ENCODE measurements around the gene CIZ1. TPM values are rescaled to one million over a fixed set of nuclear protein-coding genes. Genes with fewer than 3 reads are reported as not detected.
A peak's percentile ranks its signal among the peaks of the same experiment; 100 is the strongest.

The CIZ1 gene
- total RNA-seq, 2 donors from 2014 or later: 128 to 134 TPM

DNA sequence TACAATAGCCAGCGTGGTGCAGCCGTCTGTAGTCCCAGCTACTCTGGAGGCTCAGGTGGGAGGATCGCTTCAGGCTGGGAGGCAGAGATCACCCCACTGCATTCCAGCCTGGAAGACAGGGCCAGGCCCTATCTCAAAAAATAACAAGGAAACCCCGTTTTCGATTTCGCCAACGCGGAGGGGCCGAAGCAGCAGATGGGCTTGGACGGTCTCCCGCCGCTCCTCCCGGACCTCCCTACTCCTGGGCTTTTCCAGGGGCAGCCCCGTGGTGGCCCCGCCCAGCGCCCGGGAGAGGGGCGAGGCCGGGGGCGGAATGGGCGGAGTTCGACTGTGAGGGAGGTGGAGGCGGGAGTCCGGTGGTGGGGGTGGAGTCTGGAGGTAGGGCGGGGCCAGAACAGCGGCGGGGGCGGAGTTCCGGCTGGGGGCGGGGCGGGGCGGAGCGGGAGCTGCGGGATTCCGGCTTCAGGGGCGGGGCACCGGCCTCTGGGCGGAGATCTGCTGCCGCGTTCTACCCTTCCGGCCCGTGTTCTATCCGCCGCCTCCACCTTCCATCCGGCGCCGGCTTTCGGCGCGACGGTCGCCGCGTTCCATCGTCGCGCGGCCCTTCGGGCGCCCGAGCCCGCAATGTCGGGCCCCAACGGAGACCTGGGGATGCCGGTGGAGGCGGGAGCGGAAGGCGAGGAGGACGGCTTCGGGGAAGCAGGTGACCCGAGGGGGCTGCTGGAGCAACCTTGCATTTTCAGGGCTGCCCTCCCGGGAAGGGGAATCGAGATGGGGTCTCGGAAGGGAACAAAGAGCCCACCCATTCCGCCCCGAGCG is 31.4 kb downstream of the CIZ1 start, which contains the start of gene BBLN:
TSS of gene BBLN (plus strand) at position 482 of the 819 bp plus-strand sequence. CDS start at position 625, 143 bp downstream.
- ATAC-seq (peak; percentile 86), DNase-seq (peak; percentile 79 to 92 (median 90))
- H3K27me3 Mint-ChIP-seq: no peaks in the 10 kb centered on the region
- peak within 1 kb of the TSS; percentile 68 for H3K27ac Mint-ChIP-seq
- H3K36me3 Mint-ChIP-seq (ENCODE audit: low read depth): peaks cover 2% of the 10 kb centered on the region
- peaks cover 14% of the 10 kb centered on the region for H3K4me1 Mint-ChIP-seq
- H3K4me3 Mint-ChIP-seq: peak within 1 kb of the TSS; percentile 87
- H3K9me3 ChIP-seq (ENCODE audit: control insufficient read depth, low read length, poor library complexity, severe bottlenecking): no peaks in the 10 kb centered on the region

- no peaks in the 10 kb centered on the region for H3K27me3 Mint-ChIP-seq
- ATAC-seq: peak; percentile 62
- peak; percentile 39 to 60 (median 40) for DNase-seq
- peak overlapping the region; percentile 68 for H3K27ac Mint-ChIP-seq
- no peaks in the 10 kb centered on the region for H3K9me3 ChIP-seq (ENCODE audit: control insufficient read depth, low read length, poor library complexity, severe bottlenecking)
- peaks cover 14% of the 10 kb centered on the region for H3K4me1 Mint-ChIP-seq
- peak overlapping the region; percentile 87 for H3K4me3 Mint-ChIP-seq
- peaks cover 2% of the 10 kb centered on the region for H3K36me3 Mint-ChIP-seq (ENCODE audit: low read depth)
Measured at GRCh38 chr9:128159522-128159783, 31.9 kb downstream of the CIZ1 start.

DNA sequence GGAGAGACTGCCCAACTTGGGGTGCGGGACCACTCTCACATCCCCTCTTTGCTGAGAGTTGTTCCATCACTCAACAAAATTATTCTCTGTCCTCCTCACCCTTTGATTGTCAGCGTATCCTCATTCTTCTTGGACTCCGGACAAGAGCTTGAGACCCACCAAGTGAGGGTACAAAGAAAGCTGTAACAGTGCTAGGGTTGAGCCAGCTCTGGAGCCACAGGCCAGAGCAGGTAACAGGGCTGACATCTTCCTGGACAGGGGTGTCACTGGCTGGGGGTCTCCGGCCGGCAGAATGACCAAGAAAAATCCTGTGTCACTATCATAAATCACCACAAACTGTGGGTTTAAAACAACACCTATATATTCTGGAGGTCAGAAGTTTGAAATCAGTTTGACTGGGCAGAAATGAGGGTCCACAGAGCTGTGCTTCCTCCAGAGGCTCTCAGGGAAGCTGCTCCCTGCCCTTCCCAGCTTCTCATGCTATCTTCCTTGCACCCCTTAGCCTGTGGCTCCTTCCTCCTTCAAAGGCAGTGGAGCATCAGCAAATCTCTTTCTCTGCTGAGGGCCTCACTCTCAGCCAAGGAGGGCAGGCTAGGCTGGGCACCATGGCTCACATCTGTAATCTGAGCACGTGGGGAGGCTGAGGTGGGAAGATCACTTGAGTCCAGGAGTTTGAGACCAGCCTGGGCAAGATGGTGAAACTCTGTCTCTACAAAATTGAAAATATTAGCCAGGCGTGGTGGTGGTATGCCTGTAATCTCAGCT is 35.5 kb downstream of the CIZ1 start:
- H3K4me3 Mint-ChIP-seq: no peak overlapping the region
- peak overlapping the region; percentile 29 for H3K27ac Mint-ChIP-seq
- H3K36me3 Mint-ChIP-seq (ENCODE audit: low read depth): no peaks in the 10 kb centered on the region
- no peak for DNase-seq
- no peak for ATAC-seq
- no peaks in the 10 kb centered on the region for H3K9me3 ChIP-seq (ENCODE audit: control insufficient read depth, low read length, poor library complexity, severe bottlenecking)
- peaks cover 5% of the 10 kb centered on the region for H3K4me1 Mint-ChIP-seq
- no peaks in the 10 kb centered on the region for H3K27me3 Mint-ChIP-seq

DNA sequence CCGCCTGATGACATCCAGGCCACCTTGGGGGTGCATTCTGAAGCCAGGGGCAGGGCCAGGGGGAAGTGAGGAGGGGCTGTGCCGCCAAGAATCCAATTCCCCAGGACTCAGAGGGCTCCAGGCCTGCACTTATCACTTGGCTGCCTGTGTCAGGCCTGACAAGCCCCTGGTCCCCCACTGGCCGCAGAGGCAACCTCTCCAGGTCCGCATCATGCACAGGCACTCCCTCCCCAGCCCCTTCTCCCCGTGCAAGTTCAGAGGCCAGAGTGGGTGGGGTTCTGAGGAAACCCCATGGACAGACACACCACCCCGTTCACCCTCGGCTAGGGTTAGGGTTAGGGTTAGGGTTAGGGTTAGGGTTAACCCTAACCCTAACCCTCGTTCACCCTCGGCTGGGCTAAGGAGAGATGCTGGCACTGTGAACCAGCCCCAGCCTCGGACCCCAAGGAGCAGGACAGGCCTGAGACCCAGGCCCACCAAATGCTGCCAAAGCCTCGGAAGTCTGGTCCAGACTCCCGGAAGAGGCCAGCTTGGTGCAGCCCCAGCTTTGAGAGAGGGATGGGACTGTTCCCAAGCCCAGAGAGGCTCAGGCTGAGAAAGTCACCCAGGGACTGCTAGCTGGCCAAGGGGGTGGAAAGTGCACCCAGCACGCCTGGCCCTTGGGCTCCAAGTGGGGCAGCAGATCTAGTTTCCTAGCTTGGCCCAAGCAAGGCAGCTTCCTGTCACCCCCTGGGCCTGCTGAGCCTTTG is 37.3 kb downstream of the CIZ1 start:
- DNase-seq (no peak), ATAC-seq (no peak)
- H3K36me3 Mint-ChIP-seq (ENCODE audit: low read depth): no peaks in the 10 kb centered on the region
- H3K27ac Mint-ChIP-seq: no peak overlapping the region
- H3K9me3 ChIP-seq (ENCODE audit: control insufficient read depth, low read length, poor library complexity, severe bottlenecking): no peaks in the 10 kb centered on the region
- no peaks in the 10 kb centered on the region for H3K27me3 Mint-ChIP-seq
- no peak overlapping the region for H3K4me3 Mint-ChIP-seq
- peaks cover 10% of the 10 kb centered on the region for H3K4me1 Mint-ChIP-seq

DNA sequence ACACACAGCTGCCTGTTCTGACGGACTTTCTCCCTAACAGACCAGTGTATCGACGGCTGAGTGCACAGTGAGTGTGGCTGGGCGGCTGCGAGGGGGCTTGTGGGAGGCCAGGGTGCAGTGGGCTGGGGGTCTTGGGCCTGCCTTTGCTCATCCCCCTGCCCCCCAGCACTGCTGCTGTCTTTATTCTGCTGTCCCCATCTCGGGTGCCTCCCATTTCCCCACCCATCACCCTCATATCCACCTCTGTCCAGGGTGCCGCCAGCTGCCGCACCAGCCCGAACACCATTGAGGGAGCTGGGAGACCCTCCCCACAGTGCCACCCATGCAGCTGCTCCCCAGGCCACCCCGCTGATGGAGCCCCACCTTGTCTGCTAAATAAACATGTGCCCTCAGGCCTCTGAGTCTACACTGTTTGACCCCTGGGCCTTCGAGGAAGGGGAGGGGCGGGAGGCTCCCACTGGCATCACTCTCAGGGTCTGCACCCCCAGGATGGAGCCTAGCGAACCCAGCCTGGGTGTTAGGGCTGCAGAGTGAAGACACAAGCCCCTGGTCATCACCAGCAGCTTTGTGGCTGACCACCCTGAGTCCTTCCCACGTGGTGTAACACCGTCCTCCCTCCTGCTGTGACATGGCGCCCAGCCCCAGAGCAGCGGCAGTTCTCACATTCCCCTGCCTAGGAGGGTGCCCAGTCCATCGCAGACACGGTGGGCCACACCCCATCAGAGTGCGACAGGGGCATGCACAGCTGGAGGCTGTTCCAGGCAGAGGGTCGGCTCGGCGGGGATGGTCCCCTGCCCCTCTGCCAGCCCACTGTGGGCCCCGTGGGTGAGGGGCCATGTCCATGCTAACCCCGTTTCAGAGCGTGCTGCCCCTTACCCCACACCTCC is 38.1 kb downstream of the CIZ1 start:
- H3K36me3 Mint-ChIP-seq (ENCODE audit: low read depth): no peaks in the 10 kb centered on the region
- H3K27ac Mint-ChIP-seq: no peak overlapping the region
- H3K27me3 Mint-ChIP-seq: no peaks in the 10 kb centered on the region
- ATAC-seq: no peak
- no peak overlapping the region for H3K4me3 Mint-ChIP-seq
- H3K9me3 ChIP-seq (ENCODE audit: control insufficient read depth, low read length, poor library complexity, severe bottlenecking): no peaks in the 10 kb centered on the region
- no peak for DNase-seq
- H3K4me1 Mint-ChIP-seq: peaks cover 11% of the 10 kb centered on the region

DNA sequence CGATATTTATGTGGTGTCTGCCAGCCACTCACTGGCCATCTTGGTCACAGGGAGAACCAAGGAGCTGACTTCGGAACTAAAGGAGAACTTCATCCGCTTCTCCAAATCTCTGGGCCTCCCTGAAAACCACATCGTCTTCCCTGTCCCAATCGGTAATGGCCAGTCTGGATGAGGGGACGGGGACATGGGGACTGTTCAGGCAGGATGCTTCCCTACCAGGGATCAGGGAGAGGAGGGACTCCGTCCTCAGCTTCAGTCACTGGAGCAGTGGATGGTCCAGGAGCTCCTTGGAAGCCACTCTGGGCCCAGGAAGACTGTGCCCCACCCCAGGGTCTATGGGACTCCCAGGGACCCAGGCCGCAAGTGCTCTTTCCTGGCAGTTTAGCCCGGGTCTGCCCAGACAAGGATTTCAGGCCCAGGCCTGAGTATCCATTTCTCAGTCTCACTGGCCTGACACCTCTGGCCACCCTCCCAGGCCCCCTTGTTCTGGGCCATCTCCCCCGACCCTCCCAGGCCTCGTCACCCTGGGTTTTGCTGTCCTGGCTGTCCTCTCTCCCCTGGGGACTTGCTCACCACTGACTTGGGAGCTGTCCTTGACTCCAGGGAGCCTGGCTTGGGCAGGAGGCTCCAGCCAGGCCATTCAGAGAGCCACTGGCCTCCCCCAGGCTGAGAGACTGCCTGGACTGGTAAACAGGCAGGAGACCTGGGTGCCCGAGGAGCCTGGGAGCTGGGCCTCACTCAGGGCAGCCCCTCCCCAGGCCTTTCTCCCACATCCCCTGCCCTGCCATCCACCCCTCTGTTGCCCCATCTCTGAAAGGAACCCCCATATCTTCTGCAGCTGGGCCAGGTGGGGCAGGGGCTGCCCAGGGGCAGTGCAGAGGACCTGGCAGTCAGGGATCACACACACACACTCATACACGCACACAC is 39.0 kb downstream of the CIZ1 start:
- ATAC-seq: no peak
- Mint-ChIP-seq H3K36me3 (ENCODE audit: low read depth) (no peaks in the 10 kb centered on the region), H3K27ac (no peak overlapping the region), H3K27me3 (no peaks in the 10 kb centered on the region), H3K4me1 (peaks cover 11% of the 10 kb centered on the region), H3K4me3 (no peak overlapping the region)
- DNase-seq: no peak
- no peaks in the 10 kb centered on the region for H3K9me3 ChIP-seq (ENCODE audit: control insufficient read depth, low read length, poor library complexity, severe bottlenecking)

- ATAC-seq (no peak), DNase-seq (no peak)
- Mint-ChIP-seq H3K4me3 (no peak overlapping the region), H3K27ac (no peak overlapping the region), H3K4me1 (peaks cover 11% of the 10 kb centered on the region), H3K36me3 (ENCODE audit: low read depth) (no peaks in the 10 kb centered on the region), H3K27me3 (no peaks in the 10 kb centered on the region)
- H3K9me3 ChIP-seq (ENCODE audit: control insufficient read depth, low read length, poor library complexity, severe bottlenecking): no peaks in the 10 kb centered on the region
Measured at GRCh38 chr9:128151309-128152132, 39.9 kb downstream of the CIZ1 start.

GRCh38 chr9:128150594-128151308 is 40.6 kb downstream of the CIZ1 start:
- Mint-ChIP-seq H3K4me3 (no peak overlapping the region), H3K27ac (peak overlapping the region; percentile 27), H3K36me3 (ENCODE audit: low read depth) (no peaks in the 10 kb centered on the region), H3K27me3 (no peaks in the 10 kb centered on the region), H3K4me1 (peaks cover 11% of the 10 kb centered on the region)
- DNase-seq: no peak
- peak; percentile 50 for ATAC-seq
- no peaks in the 10 kb centered on the region for H3K9me3 ChIP-seq (ENCODE audit: control insufficient read depth, low read length, poor library complexity, severe bottlenecking)

GRCh38 chr9:128149951-128150593 is 41.3 kb downstream of the CIZ1 start:
- H3K4me1 Mint-ChIP-seq: peaks cover 11% of the 10 kb centered on the region
- ATAC-seq: no peak
- H3K9me3 ChIP-seq (ENCODE audit: control insufficient read depth, low read length, poor library complexity, severe bottlenecking): no peaks in the 10 kb centered on the region
- DNase-seq: no peak
- no peaks in the 10 kb centered on the region for H3K27me3 Mint-ChIP-seq
- no peaks in the 10 kb centered on the region for H3K36me3 Mint-ChIP-seq (ENCODE audit: low read depth)
- peak overlapping the region; percentile 27 for H3K27ac Mint-ChIP-seq
- no peak overlapping the region for H3K4me3 Mint-ChIP-seq

GRCh38 chr9:128149001-128149701 is 42.2 kb downstream of the CIZ1 start, which contains the start of gene LCN2:
LCN2 (plus strand) TSS chr9:128149453; CDS start chr9:128149526, 73 bp downstream.
- DNase-seq (no peak), ATAC-seq (no peak)
- Mint-ChIP-seq H3K4me3 (no peak within 1 kb of the TSS), H3K4me1 (peaks cover 11% of the 10 kb centered on the region), H3K36me3 (ENCODE audit: low read depth) (no peaks in the 10 kb centered on the region), H3K27me3 (no peaks in the 10 kb centered on the region), H3K27ac (peak within 1 kb of the TSS; percentile 27)
- no peaks in the 10 kb centered on the region for H3K9me3 ChIP-seq (ENCODE audit: control insufficient read depth, low read length, poor library complexity, severe bottlenecking)

Data from T-helper 17 cell (primary cell).